Measurements from ENCODE around the gene KRT81.
A peak's percentile ranks its signal among the peaks of the same experiment; 100 is the strongest.
"Not testable (repeated sequence)": the region's sequence is repeated elsewhere in the genome, so short reads cannot be mapped to it uniquely, and the experiment has no call there.

The KRT81 gene

DNA sequence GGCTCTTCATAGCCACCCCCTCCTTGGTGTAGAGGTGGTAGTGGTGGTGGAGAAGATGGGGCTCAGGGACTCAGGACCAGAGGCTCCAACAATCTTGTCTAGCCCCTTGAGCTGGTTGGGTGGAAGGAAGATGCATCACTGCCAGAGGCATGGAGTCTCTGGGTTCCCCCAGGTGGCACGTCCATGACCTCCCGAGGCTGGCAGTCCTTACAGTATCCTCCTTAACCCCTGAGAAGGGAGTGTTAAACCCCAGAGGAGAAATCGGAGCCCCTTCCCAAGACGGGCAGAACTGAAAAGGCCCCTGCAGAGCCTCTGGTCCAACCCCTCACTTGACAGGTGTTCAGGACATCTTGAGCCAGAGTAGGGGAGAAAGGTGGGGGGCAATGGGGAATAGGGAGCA is 20.8 kb upstream of the KRT81 start:
- H3K9me3 Mint-ChIP-seq = no peaks in the 10 kb centered on the region
- ATAC-seq (ENCODE audit: low read depth) (no peak), DNase-seq (ENCODE audit: low spot score in 2 of 2) (no peak)
- peaks cover 32% of the 10 kb centered on the region for H3K27me3 Mint-ChIP-seq
- peaks cover 4% of the 10 kb centered on the region for H3K4me1 Mint-ChIP-seq
- H3K4me3 Mint-ChIP-seq = no peak overlapping the region
- H3K27ac Mint-ChIP-seq = no peak overlapping the region
- H3K36me3 Mint-ChIP-seq = no peaks in the 10 kb centered on the region

DNA sequence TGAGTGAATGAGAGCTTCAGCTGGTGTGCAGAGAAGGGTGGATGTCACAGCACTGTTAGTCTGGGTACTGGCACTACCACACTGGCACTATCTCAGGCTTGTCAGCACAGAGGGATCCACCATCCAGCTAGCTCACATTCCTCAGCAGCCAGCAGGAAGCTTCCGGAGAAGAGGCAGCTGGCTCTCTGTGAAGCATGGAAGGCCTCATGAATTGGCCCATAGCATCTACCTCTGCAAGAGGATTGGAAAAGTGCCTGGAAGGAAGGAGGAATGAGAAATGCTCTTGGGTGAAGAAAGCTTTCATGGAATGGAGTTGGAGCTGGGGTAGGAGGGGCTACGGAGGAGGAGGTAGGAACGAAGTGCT is 19.9 kb upstream of the KRT81 start:
- DNase-seq (ENCODE audit: low spot score in 2 of 2) (no peak), ATAC-seq (ENCODE audit: low read depth) (no peak)
- H3K4me3 Mint-ChIP-seq = no peak overlapping the region
- H3K27me3 Mint-ChIP-seq = peaks cover 36% of the 10 kb centered on the region
- H3K36me3 Mint-ChIP-seq = no peaks in the 10 kb centered on the region
- H3K27ac Mint-ChIP-seq = no peak overlapping the region
- no peaks in the 10 kb centered on the region for H3K9me3 Mint-ChIP-seq
- peaks cover 4% of the 10 kb centered on the region for H3K4me1 Mint-ChIP-seq

DNA sequence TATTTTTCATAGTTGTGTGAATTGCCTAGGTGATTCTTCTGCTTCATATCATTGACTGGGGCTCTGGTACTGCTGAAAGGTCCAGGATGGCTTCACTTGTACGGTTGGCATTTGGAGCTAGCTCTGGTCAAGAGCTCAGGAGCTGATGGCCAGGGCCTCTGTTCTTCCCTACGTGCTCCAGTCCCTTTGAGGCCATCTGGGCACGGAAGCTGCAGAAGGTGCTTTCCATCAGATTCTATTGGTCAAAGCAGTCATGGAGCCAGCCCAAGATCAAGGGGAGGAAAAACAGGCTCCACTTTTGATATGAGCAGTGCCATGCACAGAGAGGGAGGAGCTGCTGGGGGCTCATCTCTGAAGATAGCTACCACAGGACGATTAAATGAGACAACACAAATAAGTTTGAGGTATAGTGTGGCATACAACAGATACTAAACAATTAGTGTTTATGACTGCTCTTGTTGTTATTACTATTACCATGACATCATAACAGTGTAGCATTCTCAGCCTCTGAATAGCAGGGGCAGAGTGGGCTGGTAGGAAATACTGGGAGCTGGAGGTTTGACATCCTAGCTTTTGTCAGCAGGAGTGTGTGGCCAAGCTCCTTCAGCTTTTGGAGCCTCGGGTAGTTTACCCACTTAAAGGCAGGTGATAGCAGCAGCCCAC is 19.4 kb upstream of the KRT81 start:
- Mint-ChIP-seq H3K9me3 (no peaks in the 10 kb centered on the region), H3K27me3 (peaks cover 35% of the 10 kb centered on the region), H3K27ac (no peak overlapping the region), H3K4me1 (peaks cover 4% of the 10 kb centered on the region), H3K4me3 (no peak overlapping the region), H3K36me3 (no peaks in the 10 kb centered on the region)
- ATAC-seq (ENCODE audit: low read depth) (no peak), DNase-seq (ENCODE audit: low spot score in 2 of 2) (no peak)

DNA sequence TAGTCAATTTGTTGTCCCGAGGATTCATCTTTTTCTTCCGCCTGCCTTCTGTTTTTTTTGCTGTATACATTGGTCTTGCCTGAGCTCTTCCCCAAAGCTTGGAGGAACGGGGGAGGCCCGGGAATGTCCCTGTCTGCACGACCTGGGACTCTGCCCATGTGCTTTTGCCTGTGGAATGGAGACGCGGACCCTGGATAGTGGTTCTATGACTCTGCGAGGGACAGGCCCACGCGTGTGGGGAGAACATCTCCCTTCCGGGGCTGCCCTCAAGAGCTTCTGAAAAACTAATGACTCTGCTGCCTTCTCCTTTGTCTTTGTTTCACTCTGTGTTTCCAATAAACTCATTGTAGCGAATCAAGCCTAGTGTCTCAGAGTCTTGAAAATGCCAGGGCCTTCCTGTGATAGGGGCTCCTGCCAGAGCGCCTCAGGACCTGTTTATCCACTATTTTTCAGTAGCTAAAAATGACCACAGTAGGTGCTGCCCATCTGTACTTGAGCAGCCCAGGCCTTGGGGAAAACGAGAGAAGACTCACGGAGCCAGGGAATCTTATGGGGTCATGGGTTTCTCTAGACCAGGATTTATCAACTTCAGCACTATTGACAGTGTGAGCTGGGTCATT is 17.6 kb upstream of the KRT81 start:
- no peak overlapping the region for H3K27ac Mint-ChIP-seq
- no peak for ATAC-seq (ENCODE audit: low read depth)
- H3K9me3 Mint-ChIP-seq = no peaks in the 10 kb centered on the region
- H3K4me1 Mint-ChIP-seq = peaks cover 11% of the 10 kb centered on the region
- H3K4me3 Mint-ChIP-seq = peak overlapping the region; percentile 2
- H3K36me3 Mint-ChIP-seq = no peaks in the 10 kb centered on the region
- DNase-seq (ENCODE audit: low spot score in 2 of 2) = no peak
- peaks cover 36% of the 10 kb centered on the region for H3K27me3 Mint-ChIP-seq

DNA sequence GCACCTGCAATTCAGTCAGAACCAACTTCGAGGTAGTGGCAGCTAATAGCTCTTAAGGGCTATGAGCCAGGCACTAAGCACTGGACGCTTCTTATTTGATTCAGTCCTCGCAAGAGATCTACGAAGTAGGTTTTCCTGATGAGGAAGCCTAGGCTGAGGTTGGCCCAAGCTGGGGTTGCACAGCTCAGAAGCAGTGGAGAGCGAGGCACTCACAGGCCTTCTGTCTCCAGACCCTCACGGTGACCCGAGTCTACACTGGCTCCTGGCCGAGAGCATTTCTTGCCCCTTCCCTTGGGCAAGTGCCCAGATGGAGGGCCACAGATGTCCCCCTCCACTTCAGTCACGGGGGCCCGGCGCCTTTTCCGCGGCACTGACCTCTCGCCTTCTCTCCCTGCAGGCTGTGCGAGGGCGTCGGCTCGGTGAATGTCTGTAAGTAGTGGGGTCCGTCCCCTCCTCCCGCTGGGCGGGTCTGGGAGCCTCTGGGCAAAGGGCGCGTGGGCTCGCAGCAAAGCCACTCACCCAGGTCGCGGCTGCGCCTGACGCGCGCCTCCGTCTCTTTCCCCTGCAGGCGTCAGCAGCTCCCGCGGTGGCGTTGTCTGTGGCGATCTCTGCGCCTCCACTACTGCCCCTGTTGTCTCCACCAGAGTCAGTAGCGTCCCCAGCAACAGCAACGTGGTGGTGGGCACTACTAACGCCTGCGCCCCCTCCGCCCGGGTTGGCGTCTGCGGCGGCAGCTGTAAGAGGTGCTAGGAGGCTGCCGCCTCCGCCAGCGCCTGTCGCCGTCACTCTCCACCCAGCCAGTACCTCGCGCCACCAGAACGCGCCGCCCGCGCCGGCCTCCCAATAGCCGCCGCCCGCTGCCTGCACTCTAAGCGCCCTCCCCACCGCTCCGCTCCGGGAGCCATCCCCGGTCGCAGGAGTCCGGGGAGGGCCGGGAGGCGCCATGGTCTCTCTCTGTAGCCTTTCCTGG is 16.8 kb upstream of the KRT81 start:
- DNase-seq (ENCODE audit: low spot score in 2 of 2) = no peak
- Mint-ChIP-seq H3K4me3 (peak overlapping the region; percentile 2), H3K27me3 (peaks cover 30% of the 10 kb centered on the region)

DNA sequence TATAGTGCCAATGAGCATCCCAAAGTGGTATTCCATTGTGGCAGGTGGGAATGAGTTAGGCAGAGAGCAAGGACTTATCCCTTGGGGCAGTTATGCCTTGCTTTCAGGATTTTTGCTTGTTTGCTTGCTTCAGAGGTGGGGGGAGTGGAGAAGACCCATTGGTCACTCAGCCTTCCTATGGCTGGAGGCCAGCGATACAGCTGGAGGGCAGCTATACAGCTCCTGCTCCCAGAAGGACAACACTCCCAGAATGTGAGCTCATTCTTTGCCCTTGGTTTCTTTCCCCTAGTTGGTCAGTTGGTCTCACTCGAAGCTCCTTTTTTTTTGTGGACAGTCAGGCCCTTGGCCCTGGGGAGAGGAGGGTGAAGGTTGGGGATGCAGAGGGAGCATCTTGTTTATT is 15.4 kb upstream of the KRT81 start:
- Mint-ChIP-seq H3K27me3 (peaks cover 22% of the 10 kb centered on the region), H3K9me3 (no peaks in the 10 kb centered on the region), H3K4me3 (no peak overlapping the region), H3K36me3 (no peaks in the 10 kb centered on the region), H3K4me1 (peaks cover 11% of the 10 kb centered on the region), H3K27ac (no peak overlapping the region)
- DNase-seq (ENCODE audit: low spot score in 2 of 2) (no peak), ATAC-seq (ENCODE audit: low read depth) (no peak)

More for the DNA sequence above, 16.8 kb upstream of the KRT81 start:
- Mint-ChIP-seq H3K36me3 (no peaks in the 10 kb centered on the region), H3K4me1 (peaks cover 11% of the 10 kb centered on the region), H3K9me3 (no peaks in the 10 kb centered on the region), H3K27ac (no peak overlapping the region)
- no peak for ATAC-seq (ENCODE audit: low read depth)

DNA sequence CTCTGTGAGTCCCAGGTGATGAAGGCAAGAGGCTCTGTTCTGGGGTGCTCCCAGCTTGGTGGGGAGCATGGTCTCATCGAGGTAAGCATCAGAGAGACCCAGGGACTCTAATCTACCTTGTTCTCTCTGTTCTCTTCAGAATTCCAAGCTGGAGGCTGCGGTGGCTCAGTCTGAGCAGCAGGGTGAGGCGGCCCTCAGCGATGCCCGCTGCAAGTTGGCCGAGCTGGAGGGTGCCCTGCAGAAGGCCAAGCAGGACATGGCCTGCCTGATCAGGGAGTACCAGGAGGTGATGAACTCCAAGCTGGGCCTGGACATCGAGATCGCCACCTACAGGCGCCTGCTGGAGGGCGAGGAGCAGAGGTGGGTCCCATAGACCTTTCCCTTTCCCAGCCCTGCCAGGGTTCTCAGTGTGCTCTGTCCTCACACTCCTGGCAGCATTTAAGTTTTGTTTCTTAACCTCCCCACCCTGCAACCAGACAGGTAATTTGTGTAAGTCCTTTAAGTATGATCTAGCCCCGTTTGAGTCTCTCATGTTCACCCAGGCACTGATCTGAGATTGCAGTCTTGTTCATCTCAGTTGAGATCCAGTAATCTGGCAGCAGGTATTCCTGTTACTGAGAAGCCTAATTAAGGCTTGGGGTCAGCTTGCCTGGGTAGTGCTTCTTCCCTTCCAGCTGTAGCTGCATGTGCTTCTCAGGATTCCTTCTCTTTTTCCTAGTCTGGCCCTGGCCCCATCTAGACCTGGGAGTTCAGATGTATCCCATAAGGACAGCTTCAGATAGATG is 14.8 kb upstream of the KRT81 start:
- Mint-ChIP-seq H3K27me3 (peaks cover 20% of the 10 kb centered on the region), H3K27ac (no peak overlapping the region), H3K4me3 (no peak overlapping the region), H3K4me1 (peaks cover 11% of the 10 kb centered on the region), H3K9me3 (no peaks in the 10 kb centered on the region), H3K36me3 (no peaks in the 10 kb centered on the region)
- ATAC-seq (ENCODE audit: low read depth) (no peak), DNase-seq (ENCODE audit: low spot score in 2 of 2) (no peak)

DNA sequence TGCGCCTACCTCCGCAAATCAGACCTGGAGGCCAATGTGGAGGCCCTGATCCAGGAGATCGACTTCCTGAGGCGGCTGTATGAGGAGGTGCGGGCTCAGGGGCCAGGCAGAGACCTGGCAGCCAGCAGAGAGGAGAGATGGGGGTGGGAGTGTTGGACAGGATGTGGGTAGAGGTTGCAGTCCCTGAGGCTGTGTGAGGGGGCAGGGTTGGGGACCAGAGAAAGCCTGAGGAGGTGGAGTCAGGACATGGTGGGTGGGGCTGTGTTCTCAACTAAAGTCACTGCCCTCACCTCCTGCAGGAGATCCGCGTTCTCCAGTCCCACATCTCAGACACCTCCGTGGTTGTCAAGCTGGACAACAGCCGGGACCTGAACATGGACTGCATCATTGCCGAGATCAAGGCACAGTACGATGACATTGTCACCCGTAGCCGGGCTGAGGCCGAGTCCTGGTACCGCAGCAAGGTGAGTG is 13.6 kb upstream of the KRT81 start:
- H3K4me3 Mint-ChIP-seq = not testable (repeated sequence)
- peaks cover 18% of the 10 kb centered on the region for H3K27me3 Mint-ChIP-seq

DNA sequence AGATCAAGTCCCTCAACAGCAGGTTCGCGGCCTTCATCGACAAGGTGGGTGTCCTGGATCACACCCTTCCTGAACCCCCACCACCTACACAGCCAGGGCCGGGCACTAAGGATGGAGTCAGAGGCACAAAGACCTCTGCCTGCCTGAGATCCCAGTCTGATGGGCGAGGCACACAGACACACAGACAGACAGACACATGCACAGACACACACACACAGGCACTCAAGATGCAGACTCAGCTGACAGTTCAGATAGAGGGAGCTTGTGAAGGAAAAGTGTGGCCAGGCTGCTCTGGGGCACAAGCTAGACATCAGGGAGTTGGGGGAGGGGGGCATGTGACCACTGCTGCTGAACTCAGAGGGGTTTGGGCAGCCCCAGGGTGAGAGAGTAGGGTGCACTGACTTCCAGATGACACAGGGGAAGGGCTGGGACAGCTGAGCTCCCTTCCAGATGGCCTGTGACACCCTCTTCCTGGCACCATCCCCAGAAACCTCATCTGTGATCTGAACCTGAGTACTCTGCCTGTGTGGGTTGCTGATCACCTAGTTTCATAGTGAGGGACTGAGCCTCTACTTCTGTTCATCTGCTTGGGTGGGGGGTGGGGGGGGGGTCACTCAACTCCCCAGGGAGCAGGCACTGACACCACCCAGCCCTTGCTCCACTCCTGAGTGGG is 11.0 kb upstream of the KRT81 start:
- ATAC-seq (ENCODE audit: low read depth); H3K4me3 Mint-ChIP-seq; H3K27ac Mint-ChIP-seq; H3K4me1 Mint-ChIP-seq; H3K36me3 Mint-ChIP-seq; DNase-seq (ENCODE audit: low spot score in 2 of 2); H3K9me3 Mint-ChIP-seq: not testable (repeated sequence)
- H3K27me3 Mint-ChIP-seq = peaks cover 19% of the 10 kb centered on the region

More for the DNA sequence above, 13.6 kb upstream of the KRT81 start:
- not testable (repeated sequence) for H3K9me3 Mint-ChIP-seq; H3K36me3 Mint-ChIP-seq; DNase-seq (ENCODE audit: low spot score in 2 of 2); ATAC-seq (ENCODE audit: low read depth); H3K27ac Mint-ChIP-seq
- H3K4me1 Mint-ChIP-seq = peaks cover 11% of the 10 kb centered on the region

DNA sequence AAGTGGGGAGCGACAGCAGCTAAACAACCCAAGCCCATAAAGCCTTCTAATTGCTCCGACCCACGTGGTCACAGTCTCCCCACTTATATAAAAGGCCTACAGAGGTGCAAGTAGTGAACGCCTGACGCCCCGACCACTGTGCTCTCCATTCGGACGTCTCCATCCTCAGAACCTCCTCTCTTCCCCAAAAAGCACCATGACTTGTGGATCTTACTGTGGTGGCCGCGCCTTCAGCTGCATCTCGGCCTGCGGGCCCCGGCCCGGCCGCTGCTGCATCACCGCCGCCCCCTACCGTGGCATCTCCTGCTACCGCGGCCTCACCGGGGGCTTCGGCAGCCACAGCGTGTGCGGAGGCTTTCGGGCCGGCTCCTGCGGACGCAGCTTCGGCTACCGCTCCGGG is 10.4 kb upstream of the KRT81 start:
- H3K36me3 Mint-ChIP-seq; H3K4me1 Mint-ChIP-seq; H3K9me3 Mint-ChIP-seq; H3K27ac Mint-ChIP-seq; DNase-seq (ENCODE audit: low spot score in 2 of 2); ATAC-seq (ENCODE audit: low read depth); H3K4me3 Mint-ChIP-seq: not testable (repeated sequence)
- H3K27me3 Mint-ChIP-seq = peaks cover 22% of the 10 kb centered on the region

DNA sequence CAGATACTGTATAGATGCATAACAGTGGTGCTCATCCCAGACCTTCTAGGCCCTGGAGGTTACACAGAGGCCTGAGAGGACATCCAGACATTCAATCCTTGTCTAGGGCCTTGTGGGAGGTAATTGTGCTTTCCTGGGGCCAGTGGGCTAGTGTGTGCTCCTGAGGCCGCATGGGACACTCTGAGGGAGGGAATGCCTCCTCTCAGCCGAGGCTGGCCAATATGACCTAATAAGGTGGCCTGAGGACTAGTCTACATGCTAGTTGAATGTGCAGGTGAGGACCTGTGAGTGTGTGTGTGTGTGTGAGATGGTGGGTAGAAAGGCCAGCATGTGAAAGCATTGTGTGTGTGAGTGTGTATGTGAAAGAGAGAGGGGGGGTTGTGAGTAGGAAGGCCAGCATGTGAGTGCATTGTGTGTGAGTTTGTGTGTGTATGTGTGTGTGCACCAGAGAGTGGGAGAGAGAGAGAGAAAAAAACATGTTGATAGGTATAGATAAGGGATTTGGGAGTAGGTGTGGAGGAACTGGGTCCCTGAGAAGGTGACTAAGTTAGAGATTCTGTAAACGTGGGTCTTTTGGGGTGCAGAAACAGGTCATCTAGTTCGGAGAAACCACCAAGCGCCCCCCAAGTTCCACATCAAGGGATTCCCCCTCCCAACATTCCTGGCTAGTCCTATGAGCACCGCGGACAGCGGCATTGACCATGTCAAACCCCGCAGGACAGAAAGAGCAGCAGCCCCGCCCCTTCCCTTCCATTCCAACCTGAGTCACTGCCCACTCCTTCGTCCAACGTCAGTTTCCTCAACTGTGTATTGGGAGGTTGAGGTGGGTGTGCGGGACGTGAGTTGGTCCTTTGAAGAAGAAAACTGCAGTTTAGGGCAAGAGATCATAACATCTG is 9.7 kb upstream of the KRT81 start:
- Mint-ChIP-seq H3K4me3 (no peak overlapping the region), H3K9me3 (no peaks in the 10 kb centered on the region), H3K4me1 (peaks cover 6% of the 10 kb centered on the region), H3K27me3 (peaks cover 18% of the 10 kb centered on the region), H3K27ac (no peak overlapping the region), H3K36me3 (no peaks in the 10 kb centered on the region)
- no peak for ATAC-seq (ENCODE audit: low read depth)
- DNase-seq (ENCODE audit: low spot score in 2 of 2) = no peak

DNA sequence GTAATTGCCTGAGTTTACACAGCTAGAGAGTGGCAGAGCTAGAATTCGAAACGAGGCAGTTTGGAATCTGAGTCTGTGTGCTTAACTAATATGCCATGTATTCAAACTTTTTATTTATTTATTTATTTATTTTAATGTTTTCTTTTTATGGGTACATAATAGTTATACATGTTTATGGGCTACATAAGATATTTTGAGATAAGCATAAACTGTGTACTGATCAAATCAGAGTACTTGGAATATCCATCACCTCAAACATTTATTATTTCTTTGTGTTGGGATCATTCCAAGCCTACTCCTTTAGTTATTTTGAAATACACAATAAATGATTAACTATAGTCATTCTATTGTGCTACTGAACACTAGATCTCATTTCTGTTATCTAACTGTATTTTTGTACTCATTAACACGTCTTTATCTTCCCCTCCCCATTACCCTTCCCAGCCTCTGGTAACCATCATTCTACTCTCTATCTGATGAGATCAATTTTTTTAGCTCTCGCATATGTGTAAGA is 7.4 kb upstream of the KRT81 start:
- Mint-ChIP-seq H3K4me3 (no peak overlapping the region), H3K9me3 (no peaks in the 10 kb centered on the region), H3K27me3 (peaks cover 17% of the 10 kb centered on the region), H3K27ac (no peak overlapping the region), H3K4me1 (no peaks in the 10 kb centered on the region), H3K36me3 (no peaks in the 10 kb centered on the region)
- DNase-seq (ENCODE audit: low spot score in 2 of 2) (no peak), ATAC-seq (ENCODE audit: low read depth) (no peak)
